Epithelial cell of esophagus (primary cell): ENCODE results near the gene COP1.
"Not testable (repeated sequence)": the region's sequence is repeated elsewhere in the genome, so short reads cannot be mapped to it uniquely, and the experiment has no call there.

Experiments used
- DNase-seq: peaks from one replicate; pipeline ENCODE4 v3.0.0; 2010; ENCODE audit warnings: low read depth
- H3K4me3 ChIP-seq: 2 replicates; pipeline ENCODE4 v1.5.1; 2011; ENCODE audit warnings: mild to moderate bottlenecking, low read length, control low read depth
- CTCF ChIP-seq: IDR thresholded peaks from 2 replicates; pipeline ENCODE4 v1.5.1; 2011; ENCODE audit warnings: low read depth, mild to moderate bottlenecking, low read length, control low read depth, inconsistent platforms; ENCODE audit not compliant: insufficient read depth; ENCODE audit errors: missing control alignments

The COP1 gene

GRCh38 chr1:176208034-176208433, 948 bp upstream of the COP1 start:
- no peak for DNase-seq
- H3K4me3 ChIP-seq, result peak overlapping the region; percentile 68
- no peak for TF ChIP-seq CTCF

GRCh38 chr1:176206006-176206960, 803 bp downstream of the COP1 start:
- DNase-seq, result peak; percentile 55
- no peak for TF ChIP-seq CTCF
- H3K4me3 ChIP-seq, result peak overlapping the region; percentile 68

GRCh38 chr1:176205332-176205914, 1.7 kb downstream of the COP1 start:
- DNase-seq, result peak; percentile 50
- no peak for TF ChIP-seq CTCF
- peak overlapping the region; percentile 68 for H3K4me3 ChIP-seq

- not testable (repeated sequence) for DNase-seq
- H3K4me3 ChIP-seq, result peak overlapping the region; percentile 68
Observed at GRCh38 chr1:176204655-176205054, 2.4 kb downstream of the COP1 start.

GRCh38 chr1:176203735-176204134, 3.4 kb downstream of the COP1 start:
- no peak for DNase-seq
- H3K4me3 ChIP-seq, result no peak overlapping the region
- TF ChIP-seq CTCF, result no peak

- DNase-seq, result no peak
- no peak for TF ChIP-seq CTCF
Observed at GRCh38 chr1:176201568-176201967, 5.5 kb downstream of the COP1 start.

GRCh38 chr1:176199707-176200106, 7.4 kb downstream of the COP1 start:
- no peak overlapping the region for H3K4me3 ChIP-seq
- no peak for DNase-seq
- TF ChIP-seq CTCF, result no peak

More at GRCh38 chr1:176201568-176201967, 5.5 kb downstream of the COP1 start:
- H3K4me3 ChIP-seq, result no peak overlapping the region
